GM19238 (cell line): Measurements from ENCODE around the gene CXXC4.

Source experiments
- DNase-seq: peaks from one replicate; pipeline ENCODE4 v3.0.0; 2011; ENCODE audit warnings: low spot score; ENCODE audit not compliant: insufficient read length

The CXXC4 gene

GRCh38 chr4:104489731-104490095 is 5.0 kb downstream of the CXXC4 start:
- no peak for DNase-seq

GRCh38 chr4:104488151-104488550 is 6.5 kb downstream of the CXXC4 start:
- no peak for DNase-seq

GRCh38 chr4:104486716-104487504 is 7.8 kb downstream of the CXXC4 start:
- DNase-seq: no peak

DNA sequence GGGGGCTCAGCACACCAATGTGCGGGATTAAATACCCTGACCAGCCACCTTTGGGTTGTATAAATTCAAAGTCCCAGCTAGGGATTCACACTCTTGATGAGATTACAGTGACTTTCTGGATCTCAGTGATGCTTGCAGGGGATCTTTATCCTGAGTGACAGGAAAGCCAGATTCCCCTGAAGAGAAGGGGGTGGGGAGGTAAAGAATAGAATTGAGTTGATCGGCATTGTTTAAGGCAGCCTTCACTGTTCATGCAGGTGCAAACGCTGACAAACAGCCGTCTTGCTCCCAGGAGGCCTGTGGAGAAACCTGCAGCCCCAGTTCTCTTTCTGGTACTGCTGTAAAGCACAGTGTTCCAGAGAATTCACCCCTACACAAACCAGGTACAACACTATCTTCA is 19.0 kb downstream of the CXXC4 start:
- no peak for DNase-seq

- no peak for DNase-seq
Measured at GRCh38 chr4:104472766-104473165, 21.9 kb downstream of the CXXC4 start.

GRCh38 chr4:104470770-104471169 is 23.9 kb downstream of the CXXC4 start:
- no peak for DNase-seq

GRCh38 chr4:104469794-104470193 is 24.9 kb downstream of the CXXC4 start:
- DNase-seq: no peak

- no peak for DNase-seq
Measured at GRCh38 chr4:104465619-104466018, 29.1 kb downstream of the CXXC4 start.

DNA sequence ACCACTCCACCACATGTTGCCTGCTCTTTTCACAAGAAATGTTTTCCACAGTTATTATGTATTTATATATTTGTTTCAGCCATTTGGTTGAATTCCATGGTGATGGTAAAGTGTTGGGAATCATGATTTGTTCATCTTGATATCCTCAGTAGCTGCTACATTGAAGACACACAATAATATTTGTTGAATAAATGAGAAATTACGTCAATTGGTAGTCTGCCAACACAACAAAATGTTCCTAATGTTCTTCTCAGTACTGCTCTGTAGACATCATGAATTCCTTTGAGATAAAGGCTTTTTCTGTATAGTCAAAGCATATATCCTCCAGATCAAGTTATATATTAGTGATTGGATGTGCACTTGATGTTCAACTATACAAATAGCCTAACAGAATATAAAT is 29.5 kb downstream of the CXXC4 start:
- no peak for DNase-seq

DNA sequence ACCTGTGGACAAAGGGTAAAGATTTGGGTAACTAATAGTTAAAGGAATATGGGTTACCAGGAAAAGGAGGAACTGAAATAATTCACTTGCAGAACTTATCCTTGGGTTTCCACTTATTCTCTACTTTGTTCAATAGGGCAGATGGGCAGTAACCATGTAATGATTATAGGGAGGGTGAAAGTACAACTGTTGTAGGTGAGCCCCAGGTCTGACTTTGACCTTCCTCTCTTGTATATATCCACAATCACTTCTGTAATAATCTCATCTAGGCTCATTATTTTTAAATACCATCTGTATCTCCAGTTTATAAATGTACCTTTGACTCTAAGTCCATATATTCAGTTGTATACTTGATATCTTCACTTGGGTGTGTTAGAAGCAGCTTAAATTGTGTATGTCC is 32.1 kb downstream of the CXXC4 start:
- no peak for DNase-seq

- DNase-seq: no peak
Measured at GRCh38 chr4:104457308-104457981, 37.2 kb downstream of the CXXC4 start.

GRCh38 chr4:104451573-104451972 is 43.1 kb downstream of the CXXC4 start:
- DNase-seq: no peak

DNA sequence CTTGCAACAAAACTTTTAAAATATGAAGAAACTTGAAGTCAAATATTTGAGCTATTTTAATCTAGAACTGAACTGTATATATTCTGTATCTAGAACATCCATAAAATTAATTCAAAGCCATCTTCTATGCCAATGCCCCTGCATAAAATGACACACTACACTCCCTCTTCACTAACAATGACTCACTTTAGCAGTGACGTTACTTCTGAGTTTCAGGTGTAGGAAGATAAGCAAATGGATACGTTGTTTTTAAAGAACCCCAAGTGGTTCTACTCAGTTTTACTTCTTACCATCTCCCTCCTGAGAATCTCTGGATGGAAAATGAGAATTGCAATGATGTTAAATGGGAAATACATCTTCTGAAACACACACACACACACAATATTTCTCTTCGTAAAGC is 45.2 kb downstream of the CXXC4 start:
- no peak for DNase-seq

DNA sequence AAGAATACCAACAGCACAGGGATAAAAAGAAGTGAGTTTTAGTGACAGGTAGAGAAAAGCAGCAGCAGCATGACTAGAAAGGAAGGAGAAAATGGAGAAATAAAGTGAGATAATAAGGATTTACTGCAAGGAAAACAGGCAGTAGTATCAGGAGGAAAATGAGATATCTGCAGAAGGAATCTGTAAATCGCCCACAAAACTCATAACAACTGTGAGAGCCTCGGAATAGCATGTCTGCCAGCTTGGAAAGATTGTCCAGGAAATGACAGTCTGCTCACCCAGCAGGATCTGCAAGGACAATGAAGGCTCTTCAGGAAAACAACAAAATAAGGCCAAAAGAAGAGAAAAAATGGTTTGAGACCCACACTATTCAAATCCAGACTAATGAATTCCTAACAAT is 47.4 kb downstream of the CXXC4 start:
- no peak for DNase-seq

- DNase-seq: no peak
Measured at GRCh38 chr4:104446431-104447278, 48.0 kb downstream of the CXXC4 start.

GRCh38 chr4:104444685-104445084 is 50.0 kb downstream of the CXXC4 start:
- no peak for DNase-seq

GRCh38 chr4:104436542-104436941 is 58.2 kb downstream of the CXXC4 start:
- no peak for DNase-seq

DNA sequence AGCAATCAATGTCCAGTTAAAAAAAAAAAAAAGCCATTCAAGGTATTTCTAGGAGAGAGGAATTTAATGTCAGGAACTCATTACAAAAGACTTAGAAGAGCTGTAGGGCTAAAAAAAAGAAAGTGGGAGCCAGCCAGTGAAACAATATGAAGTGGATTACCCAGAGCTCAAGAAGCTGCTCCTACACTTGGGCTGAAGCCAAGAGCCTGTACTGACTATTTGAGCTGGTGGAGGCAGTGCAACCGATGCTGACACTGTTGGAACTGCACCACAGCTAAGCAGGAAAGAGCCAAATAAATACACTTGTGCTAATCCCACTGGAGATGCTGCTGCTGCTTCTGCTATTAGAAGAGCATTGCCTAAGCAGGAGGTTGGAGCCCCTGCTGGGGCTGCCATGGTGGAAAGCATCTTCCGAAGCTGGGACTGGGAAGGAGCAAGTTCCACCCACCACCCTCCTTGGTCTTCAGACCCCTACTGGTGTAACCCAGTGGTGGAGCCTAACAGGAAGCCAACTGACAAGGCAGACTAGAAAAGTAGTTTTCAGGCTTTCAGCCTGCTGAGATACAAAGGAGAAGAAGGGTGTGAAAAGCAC is 65.4 kb downstream of the CXXC4 start:
- DNase-seq: no peak

DNA sequence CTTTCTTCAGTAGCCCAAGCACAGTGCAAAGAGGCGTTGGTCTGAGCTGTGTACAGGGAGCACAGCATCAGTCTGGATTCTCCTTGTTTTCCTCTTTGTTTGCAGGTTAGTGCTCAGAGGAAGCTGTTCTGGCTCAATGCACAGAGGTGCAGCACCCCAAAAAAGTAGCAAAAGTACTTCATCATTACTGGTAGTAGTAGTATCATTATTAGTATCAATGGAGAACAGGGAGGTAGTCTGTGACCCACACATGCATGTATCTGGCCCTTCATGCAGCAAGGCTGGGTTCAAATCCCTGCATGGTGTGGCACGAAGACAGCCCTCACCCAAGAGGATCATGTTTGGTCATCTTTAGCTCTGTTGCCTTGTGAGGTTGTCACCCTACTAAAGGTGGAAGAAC is 68.7 kb downstream of the CXXC4 start:
- no peak for DNase-seq

GRCh38 chr4:104424989-104425388 is 69.7 kb downstream of the CXXC4 start:
- no peak for DNase-seq

DNA sequence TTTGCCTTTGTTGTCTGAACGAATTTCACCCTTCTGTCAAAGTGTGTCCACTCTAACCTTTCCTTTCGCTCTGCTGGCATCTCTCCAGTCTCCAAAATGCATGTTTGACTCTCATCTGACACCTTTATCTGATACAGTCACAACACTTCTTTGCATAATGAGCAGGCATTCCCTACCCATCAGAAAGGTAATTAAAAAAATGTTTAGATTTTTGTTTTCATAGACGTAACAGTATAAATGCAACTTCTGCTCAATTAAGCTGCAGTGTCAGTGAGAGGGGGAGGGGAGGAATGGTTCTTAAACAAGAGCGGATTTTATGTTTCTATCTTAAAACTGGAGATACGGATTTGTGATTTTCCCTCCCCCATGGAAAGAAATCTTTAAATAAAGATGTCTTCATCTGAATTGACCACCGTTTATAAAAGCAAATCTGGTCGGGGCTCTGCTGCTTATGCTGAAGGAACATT is 70.2 kb downstream of the CXXC4 start:
- DNase-seq: no peak

DNA sequence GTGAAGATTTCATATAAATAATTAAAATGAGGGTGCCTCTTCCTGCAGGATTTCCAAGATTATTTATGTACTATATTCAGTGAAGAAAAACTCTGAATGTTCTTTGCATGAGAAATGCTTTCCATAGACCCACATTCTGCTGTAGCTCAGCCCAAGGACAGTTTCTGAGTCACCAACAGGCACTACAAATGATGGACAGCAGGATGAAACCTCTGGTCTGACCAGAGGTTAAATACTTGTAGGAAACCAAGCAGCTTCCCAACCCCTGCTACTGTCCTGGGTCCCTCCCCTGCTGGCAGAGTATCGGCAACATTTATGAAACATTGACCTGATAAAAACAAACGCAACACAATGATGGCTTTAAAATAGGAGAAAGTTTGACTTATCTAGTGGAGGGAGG is 73.1 kb downstream of the CXXC4 start:
- DNase-seq: no peak
